Ascending aorta (tissue), 2 donors: ENCODE data around the gene EXOC4. TPM values are rescaled to one million over a fixed set of nuclear protein-coding genes. Genes with fewer than 3 reads are reported as not detected.

Experiments
- DNase-seq, 2 donors: peaks; one replicate each; pipeline ENCODE4 v3.0.0-alpha.2; 2019; ENCODE audit warnings: low spot score in 2 of 2
- H3K27ac ChIP-seq, 2 donors: fragments of 200-600 bp; sonication (generic); one replicate each; pipeline ENCODE4 v1.5.1; 2016 to 2017; ENCODE audit warnings: mild to moderate bottlenecking in 1 of 2
- H3K27me3 ChIP-seq: fragments of 200-600 bp; sonication (generic); one replicate; pipeline ENCODE4 v1.5.1; 2017
- H3K36me3 ChIP-seq, 2 donors: fragments of 200-600 bp; sonication (generic); one replicate each; pipeline ENCODE4 v1.5.1; 2016
- H3K4me1 ChIP-seq, 2 donors: fragments of 200-600 bp; sonication (generic); one replicate each; pipeline ENCODE4 v1.5.1; 2016 to 2017; ENCODE audit warnings: mild to moderate bottlenecking in 1 of 2
- H3K4me3 ChIP-seq, 2 donors: fragments of 200-600 bp; sonication (generic); one replicate each; pipeline ENCODE4 v1.5.1; 2016 to 2017; ENCODE audit warnings: mild to moderate bottlenecking in 1 of 2
- H3K9me3 ChIP-seq, 2 donors: fragments of 200-600 bp; sonication (generic); one replicate each; pipeline ENCODE4 v1.5.1; 2016
- intact Hi-C: fragments of 100-400 bp; cut with DNase I; formaldehyde crosslinking; loops from one replicate; pipeline ENCODE4 v1.15.1; 2023
- total RNA-seq: library from RNA; depleted of rRNA; stranded (reverse); fragments of >200 nt; gene quantifications from one replicate; pipeline ENCODE4 v1.1.0, GENCODE V29; 2016
- TF ChIP-seq, protein P1 (sequence below), 3 experiments: fragments of 200-600 bp in 2 of 3; fragments of 450-650 bp in 1 of 3; sonication (generic) in 2 of 3; IDR thresholded peaks; one replicate each; pipeline ENCODE4 v1.5.1; 2016 to 2019; ENCODE audit warnings: antibody characterized with exemption in 3 of 3, mild to moderate bottlenecking in 1 of 3, moderate library complexity in 1 of 3

The EXOC4 gene
- total RNA-seq, 1 donor from 2014 or later, result 27.1 TPM

DNA sequence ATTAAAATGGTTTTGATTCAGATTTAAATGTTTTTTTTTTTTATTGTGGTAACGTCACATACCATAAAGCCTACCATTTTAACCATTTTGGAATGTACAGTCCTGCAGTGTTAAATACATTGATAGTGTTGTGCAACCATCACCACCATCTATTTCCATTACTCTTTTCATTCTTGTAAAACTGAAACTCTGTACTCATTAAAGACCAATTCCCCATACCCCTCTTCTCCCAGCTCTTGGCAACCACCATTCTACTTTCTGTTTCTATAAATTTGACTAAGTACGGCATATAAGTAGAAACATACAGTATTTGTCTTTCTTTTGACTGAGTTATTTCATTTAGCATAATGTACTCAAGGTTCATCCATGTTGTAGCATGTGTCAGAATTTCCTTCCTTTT, 96.2 kb downstream of the EXOC4 start:
- Histone ChIP-seq H3K4me1 (no peaks in the 10 kb centered on the region), H3K27ac (no peak overlapping the region), H3K4me3 (no peak overlapping the region), H3K36me3 (no peaks in the 10 kb centered on the region), H3K27me3 (no peaks in the 10 kb centered on the region), H3K9me3 (peaks cover 9 to 28% of the 10 kb centered on the region in 2 donors)
- no peak for DNase-seq
- intact Hi-C loops, result no loop called here
- TF ChIP-seq, protein P1, sequence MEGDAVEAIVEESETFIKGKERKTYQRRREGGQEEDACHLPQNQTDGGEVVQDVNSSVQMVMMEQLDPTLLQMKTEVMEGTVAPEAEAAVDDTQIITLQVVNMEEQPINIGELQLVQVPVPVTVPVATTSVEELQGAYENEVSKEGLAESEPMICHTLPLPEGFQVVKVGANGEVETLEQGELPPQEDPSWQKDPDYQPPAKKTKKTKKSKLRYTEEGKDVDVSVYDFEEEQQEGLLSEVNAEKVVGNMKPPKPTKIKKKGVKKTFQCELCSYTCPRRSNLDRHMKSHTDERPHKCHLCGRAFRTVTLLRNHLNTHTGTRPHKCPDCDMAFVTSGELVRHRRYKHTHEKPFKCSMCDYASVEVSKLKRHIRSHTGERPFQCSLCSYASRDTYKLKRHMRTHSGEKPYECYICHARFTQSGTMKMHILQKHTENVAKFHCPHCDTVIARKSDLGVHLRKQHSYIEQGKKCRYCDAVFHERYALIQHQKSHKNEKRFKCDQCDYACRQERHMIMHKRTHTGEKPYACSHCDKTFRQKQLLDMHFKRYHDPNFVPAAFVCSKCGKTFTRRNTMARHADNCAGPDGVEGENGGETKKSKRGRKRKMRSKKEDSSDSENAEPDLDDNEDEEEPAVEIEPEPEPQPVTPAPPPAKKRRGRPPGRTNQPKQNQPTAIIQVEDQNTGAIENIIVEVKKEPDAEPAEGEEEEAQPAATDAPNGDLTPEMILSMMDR (IDR thresholded peaks at IDR 0.05), result no peak

DNA sequence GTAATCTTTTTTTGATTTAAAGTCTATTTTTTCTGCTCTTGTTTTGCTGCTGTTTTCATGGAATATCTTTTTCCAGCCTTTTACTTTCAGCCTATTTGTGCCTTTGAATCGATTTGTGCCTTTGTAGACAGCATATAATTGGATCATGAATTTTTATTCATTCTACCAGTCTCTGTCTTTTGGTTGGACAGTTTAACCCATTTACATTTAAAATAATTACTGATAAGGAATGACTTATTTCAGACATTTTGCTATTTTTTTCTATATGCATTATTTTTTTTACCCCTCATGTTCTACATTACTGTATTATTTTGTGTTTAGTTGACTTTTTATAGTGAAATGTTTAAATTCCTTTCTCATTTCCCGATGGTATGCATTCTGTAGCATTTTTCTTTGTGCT, 99.6 kb downstream of the EXOC4 start:
- TF ChIP-seq, protein P1 (IDR thresholded peaks at IDR 0.05), result no peak
- Histone ChIP-seq H3K4me3 (no peak overlapping the region), H3K36me3 (no peaks in the 10 kb centered on the region), H3K4me1 (no peaks in the 10 kb centered on the region), H3K9me3 (peaks cover 9 to 28% of the 10 kb centered on the region in 2 donors), H3K27ac (no peak overlapping the region), H3K27me3 (no peaks in the 10 kb centered on the region)
- intact Hi-C loops, result no loop called here
- DNase-seq, result no peak

DNA sequence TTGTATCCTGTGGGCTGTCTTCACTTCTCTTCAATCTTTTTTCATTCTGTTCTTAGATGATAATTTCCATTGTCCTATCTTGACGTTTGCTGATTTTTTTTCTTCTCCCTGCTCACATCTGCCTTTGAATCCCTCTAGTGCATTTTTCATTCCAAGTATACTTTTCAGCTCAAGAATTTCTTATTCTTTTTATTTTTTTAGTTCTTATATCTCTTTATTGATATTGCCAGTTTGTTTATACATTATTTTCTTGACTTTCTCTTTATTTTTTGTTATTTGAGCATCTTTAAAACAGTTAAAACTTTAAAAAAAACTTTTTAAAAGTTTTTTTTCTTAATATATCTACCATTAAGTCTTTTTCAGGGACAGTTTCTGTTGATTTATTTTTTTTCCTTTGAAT, 100.9 kb downstream of the EXOC4 start:
- intact Hi-C loops, result no loop called here
- TF ChIP-seq, protein P1 (IDR thresholded peaks at IDR 0.05), result no peak
- Histone ChIP-seq H3K9me3 (peaks cover 9 to 28% of the 10 kb centered on the region in 2 donors), H3K4me3 (no peak overlapping the region), H3K27me3 (no peaks in the 10 kb centered on the region), H3K27ac (no peak overlapping the region), H3K4me1 (peaks cover 0 to 3% of the 10 kb centered on the region in 2 donors), H3K36me3 (no peaks in the 10 kb centered on the region)
- DNase-seq, result no peak

DNA sequence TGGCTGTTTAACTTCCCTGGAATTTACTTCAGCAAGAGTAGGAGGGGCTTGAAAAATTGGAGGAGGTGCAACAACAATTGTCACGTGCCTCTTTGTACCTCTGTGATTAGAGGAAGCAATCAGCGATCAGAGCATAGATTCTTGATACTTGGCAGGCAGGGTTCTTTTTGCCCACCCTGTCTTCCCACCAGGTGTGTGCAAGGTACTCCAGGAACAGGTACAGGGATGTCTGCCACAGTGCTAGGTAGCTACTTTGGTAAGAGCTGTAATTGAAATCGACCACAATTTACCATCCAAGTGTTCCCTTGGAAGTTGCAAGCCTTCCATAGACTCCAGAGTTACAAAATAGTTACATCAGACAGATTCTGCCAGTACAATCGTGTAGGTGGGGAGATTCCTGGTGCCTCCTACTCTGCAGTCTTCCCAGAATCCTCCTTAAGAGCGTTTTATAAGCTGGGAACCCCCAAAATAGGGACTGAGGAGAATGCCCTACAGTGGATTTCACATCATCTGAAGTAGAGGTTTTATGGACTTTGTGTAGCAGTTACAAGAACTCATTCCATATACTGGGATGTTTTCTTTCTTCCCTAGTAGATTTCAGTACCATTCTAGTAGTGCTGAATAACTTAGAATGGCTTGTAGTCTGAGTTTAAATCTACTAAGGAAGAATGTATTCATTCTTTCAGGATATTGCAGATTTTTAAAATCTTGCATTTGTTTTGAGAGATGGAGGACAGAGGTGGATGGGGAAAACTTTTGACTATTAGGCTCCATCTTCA, 101.9 kb downstream of the EXOC4 start:
- H3K36me3 ChIP-seq, result no peaks in the 10 kb centered on the region
- TF ChIP-seq, protein P1 (IDR thresholded peaks at IDR 0.05), result no peak
- peaks cover 9 to 28% of the 10 kb centered on the region in 2 donors for H3K9me3 ChIP-seq
- no peak overlapping the region for H3K4me3 ChIP-seq
- intact Hi-C loops, result no loop called here
- H3K27me3 ChIP-seq, result no peaks in the 10 kb centered on the region
- H3K4me1 ChIP-seq, result peaks cover 0 to 7% of the 10 kb centered on the region in 2 donors
- H3K27ac ChIP-seq, result no peak overlapping the region
- DNase-seq, result no peak

DNA sequence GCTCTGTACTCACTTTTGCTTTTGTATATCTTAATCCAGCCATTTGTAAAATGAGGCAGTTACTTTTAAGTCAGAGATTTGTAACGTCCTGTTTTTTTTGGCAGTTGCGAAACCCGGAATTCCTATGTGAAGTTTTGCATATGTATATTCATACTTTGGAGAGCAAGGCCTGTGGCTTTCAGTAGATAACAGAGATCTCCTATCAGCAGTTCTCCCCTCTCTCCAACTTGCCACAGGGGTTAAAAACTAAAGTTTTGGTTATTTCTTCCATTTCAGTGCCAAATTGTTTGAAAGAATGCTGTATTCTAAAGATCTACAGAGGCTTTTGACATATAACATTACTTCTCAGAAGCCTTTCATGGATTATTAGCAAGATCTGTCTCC, 102.4 kb downstream of the EXOC4 start:
- TF ChIP-seq, protein P1 (IDR thresholded peaks at IDR 0.05), result no peak
- no peaks in the 10 kb centered on the region for H3K27me3 ChIP-seq
- no peak overlapping the region for H3K4me3 ChIP-seq
- intact Hi-C loops, result no loop called here
- H3K9me3 ChIP-seq, result peaks cover 9 to 28% of the 10 kb centered on the region in 2 donors
- H3K36me3 ChIP-seq, result no peaks in the 10 kb centered on the region
- H3K27ac ChIP-seq, result no peak overlapping the region
- peaks cover 0 to 7% of the 10 kb centered on the region in 2 donors for H3K4me1 ChIP-seq
- no peak for DNase-seq
